ENCODE measurements around the gene SECISBP2L. TPM values are rescaled to one million over a fixed set of nuclear protein-coding genes. Genes with fewer than 3 reads are reported as not detected.

The SECISBP2L gene
- total RNA-seq, 1 donor from 2014 or later = 119 TPM

- no peak overlapping the region for H3K4me3 ChIP-seq
- no peaks in the 10 kb centered on the region for H3K9me3 ChIP-seq
- no peak for DNase-seq
- H3K36me3 ChIP-seq = no peaks in the 10 kb centered on the region
- no peaks in the 10 kb centered on the region for H3K27me3 ChIP-seq
- H3K27ac ChIP-seq = no peak overlapping the region
- TF ChIP-seq CTCF (IDR thresholded peaks at IDR 0.05) = no peak
- no peaks in the 10 kb centered on the region for H3K4me1 ChIP-seq
- no peak for ATAC-seq
- intact Hi-C loops (cut with DNase I) = no loop called here
These were observed 6.4 kb upstream of the SECISBP2L start for GRCh38 chr15:49052662-49053061.

GRCh38 chr15:49047456-49047855 is 1.2 kb upstream of the SECISBP2L start:
- no peaks in the 10 kb centered on the region for H3K27me3 ChIP-seq
- H3K27ac ChIP-seq = no peak overlapping the region
- no peak for ATAC-seq
- DNase-seq = no peak
- peaks cover 26% of the 10 kb centered on the region for H3K4me1 ChIP-seq
- H3K9me3 ChIP-seq = no peaks in the 10 kb centered on the region
- no peaks in the 10 kb centered on the region for H3K36me3 ChIP-seq
- no peak for TF ChIP-seq CTCF (IDR thresholded peaks at IDR 0.05)
- H3K4me3 ChIP-seq = no peak overlapping the region
- intact Hi-C loops (cut with DNase I) = no loop called here

GRCh38 chr15:49045751-49046219 is 461 bp downstream of the SECISBP2L start:
- Histone ChIP-seq H3K36me3 (no peaks in the 10 kb centered on the region), H3K27me3 (no peaks in the 10 kb centered on the region), H3K4me1 (peaks cover 34% of the 10 kb centered on the region), H3K27ac (peak overlapping the region; percentile 94), H3K9me3 (no peaks in the 10 kb centered on the region), H3K4me3 (peak overlapping the region; percentile 97)
- intact Hi-C loops (cut with DNase I) = no loop called here
- no peak for TF ChIP-seq CTCF (IDR thresholded peaks at IDR 0.05)
- DNase-seq = no peak
- peak; percentile 49 for ATAC-seq

- H3K9me3 ChIP-seq = no peaks in the 10 kb centered on the region
- peak overlapping the region; percentile 97 for H3K4me3 ChIP-seq
- H3K27ac ChIP-seq = peak overlapping the region; percentile 94
- peaks cover 34% of the 10 kb centered on the region for H3K4me1 ChIP-seq
- H3K27me3 ChIP-seq = no peaks in the 10 kb centered on the region
- DNase-seq (no peak), ATAC-seq (no peak)
- H3K36me3 ChIP-seq = no peaks in the 10 kb centered on the region
- TF ChIP-seq CTCF (IDR thresholded peaks at IDR 0.05) = no peak
- intact Hi-C loops (cut with DNase I) = no loop called here
These were observed 1.3 kb downstream of the SECISBP2L start for GRCh38 chr15:49044766-49045606.

GRCh38 chr15:49044002-49044401 is 2.2 kb downstream of the SECISBP2L start:
- TF ChIP-seq CTCF (IDR thresholded peaks at IDR 0.05) = no peak
- no peaks in the 10 kb centered on the region for H3K36me3 ChIP-seq
- H3K4me3 ChIP-seq = peak overlapping the region; percentile 97
- no peaks in the 10 kb centered on the region for H3K9me3 ChIP-seq
- no peak overlapping the region for H3K27ac ChIP-seq
- H3K4me1 ChIP-seq = peaks cover 39% of the 10 kb centered on the region
- ATAC-seq (no peak), DNase-seq (no peak)
- H3K27me3 ChIP-seq = no peaks in the 10 kb centered on the region
- intact Hi-C loops (cut with DNase I) = no loop called here
